Measurements from ENCODE around the gene TIMM17B. TPM values are rescaled to one million over a fixed set of nuclear protein-coding genes. Genes with fewer than 3 reads are reported as not detected.
A peak's percentile ranks its signal among the peaks of the same experiment; 100 is the strongest.

TIMM17B gene
- total RNA-seq, 1 experiment from 2014 or later = 89.7 TPM

DNA sequence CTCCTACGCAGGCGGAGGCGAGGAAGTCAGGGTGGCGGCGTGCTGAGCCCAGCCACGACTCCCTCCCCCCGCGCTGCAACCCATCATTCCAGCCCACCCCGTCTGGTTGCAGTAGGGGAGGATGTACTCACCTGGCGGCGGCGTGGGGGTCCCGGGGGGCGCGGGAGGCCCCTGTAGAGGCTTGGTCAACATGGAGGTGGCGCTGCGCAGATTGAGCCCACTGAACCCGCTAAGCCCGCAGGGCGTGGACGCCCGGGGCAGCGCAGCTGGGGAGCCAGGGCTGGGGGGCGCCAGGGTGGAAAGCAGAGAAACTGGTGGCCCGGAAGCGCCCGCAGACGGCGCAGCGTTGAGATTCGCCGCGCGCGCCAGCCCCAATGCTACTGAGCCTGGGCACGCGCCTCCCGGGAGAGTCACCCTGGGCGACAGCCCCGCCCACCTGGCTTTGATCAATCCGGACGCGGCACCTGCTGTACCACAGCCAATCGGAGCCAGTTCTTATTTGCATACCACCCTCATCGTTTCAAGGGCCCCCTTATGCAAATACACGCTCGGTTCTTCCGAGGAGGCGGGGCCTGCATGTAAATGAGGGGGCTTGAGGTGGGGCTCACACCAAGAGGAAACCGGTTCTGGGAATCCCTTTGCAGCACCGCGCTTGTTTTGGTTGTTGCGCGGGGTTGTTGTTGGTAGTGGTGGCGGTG lies 21.2 kb upstream of the TIMM17B start, which contains the start of gene PIM2:
Gene PIM2 (minus strand): TSS at position 382 of the 698 bp plus-strand sequence. CDS start 190 bp downstream, at position 192.
- Histone ChIP-seq H3K9me3 (ENCODE audit: control insufficient read depth, low read depth, low read length) (no peaks in the 10 kb centered on the region), H2AK5ac (ENCODE audit: insufficient read length, low read length) (no peak within 1 kb of the TSS), H3K23me2 (ENCODE audit: insufficient read length, low read depth, low read length, poor library complexity, severe bottlenecking) (no peaks in the 10 kb centered on the region), H2BK20ac (ENCODE audit: low read depth, low read length, poor library complexity, severe bottlenecking) (no peak within 1 kb of the TSS), H3K56ac (ENCODE audit: insufficient read length, low read depth, low read length) (peak within 1 kb of the TSS; percentile 30), H3T11ph (ENCODE audit: low read length) (no peak within 1 kb of the TSS), H4K91ac (ENCODE audit: insufficient read length, low read depth, low read length) (peak within 1 kb of the TSS; percentile 86), H3K79me2 (ENCODE audit: insufficient read depth, low read length) (peaks cover 30% of the 10 kb centered on the region), H3K23ac (ENCODE audit: insufficient read length, low read depth, low read length) (no peak within 1 kb of the TSS), H3K4ac (ENCODE audit: low read depth, low read length) (no peak within 1 kb of the TSS; the same call in 1 of the 2 replicates), H4K5ac (ENCODE audit: insufficient read length, low read depth, low read length) (peak within 1 kb of the TSS; percentile 76), H3K27ac (ENCODE audit: insufficient read length, low read depth, low read length) (peak within 1 kb of the TSS; percentile 39), H3K9ac (ENCODE audit: extremely low read depth, insufficient read length, low read length) (peak within 1 kb of the TSS; percentile 97), H2BK15ac (ENCODE audit: low read depth, low read length) (no peak within 1 kb of the TSS), H3K4me1 (ENCODE audit: insufficient read depth, low read length) (peaks cover 11% of the 10 kb centered on the region; the same call in 1 of the 2 replicates), H3K14ac (ENCODE audit: insufficient read depth, low read length) (peak within 1 kb of the TSS; percentile 75), H3K27me3 (ENCODE audit: insufficient read depth, low read length) (no peaks in the 10 kb centered on the region), H2BK12ac (ENCODE audit: insufficient read length, low read depth, low read length) (peak within 1 kb of the TSS; percentile 13), H2AFZ (ENCODE audit: low read length) (no peak within 1 kb of the TSS), H3K4me2 (ENCODE audit: insufficient read depth, insufficient read length, low read length) (peak within 1 kb of the TSS; percentile 87), H2BK120ac (ENCODE audit: low read depth, low read length, poor library complexity, severe bottlenecking) (no peak within 1 kb of the TSS), H2BK5ac (ENCODE audit: insufficient read length, low read length) (peak within 1 kb of the TSS; percentile 83), H3K79me1 (ENCODE audit: insufficient read depth, low read depth, low read length, poor library complexity, severe bottlenecking) (peaks cover 4% of the 10 kb centered on the region), H3K18ac (ENCODE audit: insufficient read length, low read depth, low read length) (peak within 1 kb of the TSS; percentile 76), H4K8ac (replicated peaks; ENCODE audit: insufficient read length, low read depth, low read length) (no peak within 1 kb of the TSS), H4K20me1 (ENCODE audit: control insufficient read depth, insufficient read depth, insufficient read length) (peaks cover 2% of the 10 kb centered on the region)
- peak; percentile 95 for DNase-seq
- Mint-ChIP-seq H3K36me3 (ENCODE audit: insufficient read depth in 1 of 3, low read depth in 3 of 3) (peaks cover 53 to 67% (median 57%) of the 10 kb centered on the region in 3 experiments), H3K4me3 (peak within 1 kb of the TSS; percentile 95 to 99), H3K27me3 (ENCODE audit: low read depth) (peaks cover 4% of the 10 kb centered on the region), H3K27ac (peak within 1 kb of the TSS; percentile 97), H3K9me3 (peaks cover 68 to 78% of the 10 kb centered on the region in 2 experiments), H3K4me1 (peaks cover 26 to 45% of the 10 kb centered on the region in 2 experiments)
- WGBS (ENCODE audit: extremely low coverage, insufficient read length, low lambda C conversion rate) = no CpG with 5 or more reads among the region's 55 CpGs
- TF ChIP-seq, protein P1, sequence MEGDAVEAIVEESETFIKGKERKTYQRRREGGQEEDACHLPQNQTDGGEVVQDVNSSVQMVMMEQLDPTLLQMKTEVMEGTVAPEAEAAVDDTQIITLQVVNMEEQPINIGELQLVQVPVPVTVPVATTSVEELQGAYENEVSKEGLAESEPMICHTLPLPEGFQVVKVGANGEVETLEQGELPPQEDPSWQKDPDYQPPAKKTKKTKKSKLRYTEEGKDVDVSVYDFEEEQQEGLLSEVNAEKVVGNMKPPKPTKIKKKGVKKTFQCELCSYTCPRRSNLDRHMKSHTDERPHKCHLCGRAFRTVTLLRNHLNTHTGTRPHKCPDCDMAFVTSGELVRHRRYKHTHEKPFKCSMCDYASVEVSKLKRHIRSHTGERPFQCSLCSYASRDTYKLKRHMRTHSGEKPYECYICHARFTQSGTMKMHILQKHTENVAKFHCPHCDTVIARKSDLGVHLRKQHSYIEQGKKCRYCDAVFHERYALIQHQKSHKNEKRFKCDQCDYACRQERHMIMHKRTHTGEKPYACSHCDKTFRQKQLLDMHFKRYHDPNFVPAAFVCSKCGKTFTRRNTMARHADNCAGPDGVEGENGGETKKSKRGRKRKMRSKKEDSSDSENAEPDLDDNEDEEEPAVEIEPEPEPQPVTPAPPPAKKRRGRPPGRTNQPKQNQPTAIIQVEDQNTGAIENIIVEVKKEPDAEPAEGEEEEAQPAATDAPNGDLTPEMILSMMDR (conservative IDR thresholded peaks at IDR 0.05) = no peak
